GM18505 (cell line): ENCODE data around the gene EIF3CL.
"Not testable (repeated sequence)": the region's sequence is repeated elsewhere in the genome, so short reads cannot be mapped to it uniquely, and the experiment has no call there.

ENCODE experiments used
- ATAC-seq: cut with Tn5 transposase; IDR thresholded peaks from one replicate; pipeline ENCODE4 v1.9.1; 2021; ENCODE audit not compliant: unreplicated experiment

The EIF3CL gene

DNA sequence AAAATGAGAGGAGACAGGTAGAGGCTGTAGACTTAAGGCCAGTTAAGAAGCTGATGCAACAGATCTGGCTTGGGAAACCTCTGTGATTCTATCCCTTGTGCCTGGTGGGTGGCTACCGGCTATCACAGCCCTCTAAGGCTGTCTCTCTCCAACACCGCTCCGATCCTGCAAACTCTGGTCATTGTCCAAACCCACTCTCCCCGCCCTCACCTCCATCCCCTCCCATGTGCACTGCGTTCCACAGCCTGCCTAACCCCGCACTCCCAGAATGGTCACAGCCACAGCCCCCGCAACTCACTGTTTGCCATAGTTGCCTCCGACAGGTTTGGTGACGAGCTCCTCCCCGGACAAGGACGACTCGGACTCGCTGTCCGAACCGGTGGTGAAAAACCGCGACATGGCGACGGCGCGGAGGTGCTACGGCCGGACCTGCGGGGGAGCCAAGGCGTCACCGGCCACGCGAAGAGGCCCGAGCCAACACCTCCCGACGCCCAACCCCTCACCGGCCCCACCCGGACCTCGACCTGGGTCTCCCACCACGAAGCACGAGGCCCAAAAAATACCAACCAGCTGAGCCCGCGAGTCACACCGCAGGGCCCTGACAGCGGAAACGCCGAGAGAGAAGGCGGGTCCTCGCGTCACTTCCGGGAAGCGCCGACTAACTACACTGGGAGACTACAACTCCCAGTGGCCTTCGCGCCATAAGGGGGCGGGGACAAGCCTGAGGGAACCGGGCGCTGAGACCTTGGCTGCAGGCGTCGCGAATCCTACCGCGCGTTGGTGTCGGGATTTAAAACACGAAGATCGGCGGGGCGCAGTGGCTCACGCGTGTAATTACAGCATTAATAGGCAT is at the start of gene EIF3CL:
TSS of gene EIF3CL (minus strand) at position 622 of the 853 bp plus-strand sequence. CDS start at position 399, 223 bp downstream.
- peak; percentile 93 for ATAC-seq

DNA sequence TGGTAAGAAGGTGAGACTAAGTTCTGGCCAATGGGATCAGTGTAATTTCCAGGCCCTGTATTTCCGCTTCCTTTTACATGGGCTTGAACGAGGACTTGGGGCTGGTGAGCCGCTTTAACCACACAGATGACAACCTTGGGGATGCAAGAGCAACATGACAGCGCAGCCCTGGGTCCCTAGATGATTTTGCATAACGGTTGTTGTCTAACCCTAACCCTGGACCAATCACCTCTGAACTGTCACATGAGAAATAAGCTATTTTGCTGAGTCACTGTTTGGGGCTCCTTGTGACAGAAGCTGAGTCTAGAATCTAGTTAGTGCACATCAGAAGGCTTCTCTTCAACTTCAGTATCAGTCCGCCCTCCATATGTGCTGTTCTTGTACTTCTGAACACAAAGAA is 43.4 kb upstream of the EIF3CL start:
- not testable (repeated sequence) for ATAC-seq

DNA sequence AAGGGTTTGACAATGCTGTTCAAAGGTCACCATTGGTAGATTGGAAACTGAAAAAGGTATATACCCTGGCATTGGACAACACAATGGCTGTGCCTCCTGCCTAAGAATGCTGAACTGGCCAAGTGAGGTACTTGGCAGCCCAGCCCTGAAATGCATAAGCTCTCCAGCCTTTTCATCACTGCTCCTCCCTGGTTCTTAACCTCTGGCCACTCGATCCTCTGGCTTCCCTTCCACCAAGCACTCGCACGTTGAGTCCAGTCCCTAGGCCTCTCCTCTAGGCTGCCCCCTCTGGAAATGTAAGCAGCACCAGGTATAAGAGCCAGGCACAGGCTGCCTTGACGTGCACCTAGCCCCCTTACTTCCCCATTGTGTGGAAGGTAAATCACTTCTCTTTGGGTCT is 42.7 kb upstream of the EIF3CL start:
- ATAC-seq = not testable (repeated sequence)

DNA sequence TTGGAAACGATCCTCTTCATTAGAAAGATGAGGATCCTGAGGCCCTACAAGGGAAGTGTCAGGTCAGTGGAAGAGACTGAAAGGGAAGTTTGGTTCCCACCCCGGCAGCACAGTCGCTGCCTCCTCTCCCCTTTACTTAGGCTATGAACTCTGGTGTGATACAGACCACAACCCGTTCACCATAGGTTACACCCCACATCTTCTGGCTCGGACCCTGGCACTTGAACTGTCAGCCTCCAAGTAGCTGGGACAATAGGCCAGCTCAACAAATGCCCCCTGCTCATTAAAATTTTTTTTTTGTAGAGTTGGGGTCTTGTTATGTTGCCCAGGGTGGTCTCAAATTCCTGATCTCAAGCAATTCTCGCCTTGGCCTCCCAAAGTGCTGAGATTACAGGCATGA is 40.3 kb upstream of the EIF3CL start:
- ATAC-seq = not testable (repeated sequence)

DNA sequence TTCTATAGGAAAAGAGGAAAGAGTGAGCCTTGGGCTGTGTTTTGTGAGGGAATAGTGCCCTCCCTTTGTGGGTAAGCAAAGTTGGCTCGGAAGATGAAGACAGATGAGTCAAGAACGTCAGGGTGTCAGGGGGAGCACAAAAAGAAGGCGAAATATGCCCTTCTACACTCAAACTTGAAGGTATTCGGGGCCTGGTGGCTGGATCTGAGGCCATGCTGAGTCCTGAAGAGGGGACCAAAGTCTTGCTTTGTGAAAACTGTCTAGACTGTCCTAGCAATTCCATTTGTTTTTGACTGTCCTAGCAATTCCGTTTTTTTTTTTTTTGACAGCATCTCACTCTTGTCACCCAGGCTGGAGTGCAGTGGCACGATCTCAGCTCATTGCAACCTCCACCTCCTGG is 35.3 kb upstream of the EIF3CL start:
- ATAC-seq = not testable (repeated sequence)

DNA sequence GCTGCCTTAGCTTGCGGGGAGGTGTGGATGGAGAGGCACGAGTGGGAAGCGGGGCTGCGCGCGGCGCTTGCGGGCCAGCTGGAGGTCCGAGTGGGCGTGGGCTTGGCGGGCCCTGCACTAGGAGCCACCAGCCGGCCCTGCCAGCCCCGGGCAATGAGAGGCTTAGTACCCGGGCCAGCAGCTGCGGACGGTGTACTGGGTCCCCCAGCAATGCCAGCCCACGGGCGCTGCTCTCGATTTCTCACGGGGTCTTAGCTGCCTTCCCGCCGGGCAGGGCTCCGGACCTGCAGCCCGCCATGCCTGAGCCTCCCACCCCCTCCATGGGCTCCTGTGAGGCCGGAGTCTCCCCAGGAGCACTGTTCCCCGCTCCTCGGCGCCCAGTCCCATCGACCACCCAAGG is 31.7 kb upstream of the EIF3CL start:
- not testable (repeated sequence) for ATAC-seq

GRCh38 chr16:28426060-28426680 is 22.5 kb upstream of the EIF3CL start:
- ATAC-seq = peak; percentile 65

DNA sequence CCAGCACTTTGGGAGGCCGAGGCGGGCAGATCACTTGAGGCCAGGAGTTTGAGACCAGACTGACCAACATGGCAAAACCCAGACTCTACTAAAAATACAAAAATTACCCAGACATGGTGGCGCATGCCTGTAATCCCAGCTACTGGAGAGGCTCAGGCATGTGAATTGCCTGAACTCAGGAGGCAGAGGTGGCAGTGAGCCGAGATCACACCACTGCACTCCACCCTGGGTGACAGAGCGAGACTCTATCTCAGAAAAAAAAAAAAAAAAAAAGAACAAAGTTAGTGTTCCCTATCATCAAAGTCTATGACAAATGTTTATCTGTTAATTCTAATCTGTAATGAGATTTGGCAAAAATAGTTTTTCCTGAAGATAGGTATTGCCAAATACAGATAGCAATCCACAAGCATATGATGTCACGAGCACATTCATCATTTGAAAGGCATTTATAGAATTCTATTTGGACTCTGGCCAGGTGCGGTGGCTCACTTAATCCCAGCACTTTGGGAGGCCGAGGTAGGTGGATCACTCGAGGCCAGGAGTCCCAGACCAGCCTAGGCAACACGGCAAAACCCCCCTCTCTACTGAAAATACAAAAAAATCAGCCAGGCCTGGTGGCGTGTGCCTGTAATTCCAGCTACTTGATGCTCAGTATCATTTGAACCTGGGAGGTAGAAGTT is 17.6 kb upstream of the EIF3CL start:
- ATAC-seq = not testable (repeated sequence)

DNA sequence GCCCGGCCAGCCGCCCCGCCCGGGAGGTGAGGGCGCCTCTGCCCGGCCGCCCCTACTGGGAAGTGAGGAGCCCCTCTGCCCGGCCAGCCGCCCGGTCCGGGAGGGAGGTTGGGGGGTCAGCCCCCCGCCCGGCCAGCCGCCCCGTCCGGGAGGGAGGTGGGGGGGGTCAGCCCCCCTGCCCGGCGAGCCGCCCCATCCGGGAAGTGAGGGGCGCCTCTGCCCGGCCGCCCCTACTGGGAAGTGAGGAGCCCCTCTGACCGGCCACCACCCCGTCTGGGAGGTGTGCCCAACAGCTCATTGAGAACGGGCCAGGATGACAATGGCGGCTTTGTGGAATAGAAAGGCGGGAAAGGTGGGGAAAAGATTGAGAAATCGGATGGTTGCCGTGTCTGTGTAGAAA is 13.4 kb upstream of the EIF3CL start:
- ATAC-seq = not testable (repeated sequence)

DNA sequence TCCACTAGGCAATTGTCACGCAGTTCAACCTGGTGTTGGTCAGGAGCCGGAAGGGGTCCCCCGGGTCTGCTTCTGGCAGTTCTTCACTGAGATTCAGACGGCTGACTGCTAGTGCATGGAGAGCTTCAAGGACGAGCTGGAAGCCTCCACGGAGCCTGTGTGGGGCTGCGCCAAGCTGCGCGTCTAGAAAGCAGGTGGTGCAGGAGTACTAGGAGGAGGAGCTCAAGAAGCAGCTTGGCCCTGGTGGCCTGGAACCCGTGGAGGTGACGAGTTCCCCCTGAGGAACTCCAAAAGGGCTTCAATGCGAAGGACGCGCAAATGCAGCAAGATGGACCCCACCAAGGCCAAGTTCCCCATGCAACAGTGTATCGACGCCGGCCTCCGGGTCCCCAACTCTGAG is 10.9 kb upstream of the EIF3CL start:
- not testable (repeated sequence) for ATAC-seq

- ATAC-seq = not testable (repeated sequence)
These were observed 9.9 kb upstream of the EIF3CL start for GRCh38 chr16:28413585-28413984.

DNA sequence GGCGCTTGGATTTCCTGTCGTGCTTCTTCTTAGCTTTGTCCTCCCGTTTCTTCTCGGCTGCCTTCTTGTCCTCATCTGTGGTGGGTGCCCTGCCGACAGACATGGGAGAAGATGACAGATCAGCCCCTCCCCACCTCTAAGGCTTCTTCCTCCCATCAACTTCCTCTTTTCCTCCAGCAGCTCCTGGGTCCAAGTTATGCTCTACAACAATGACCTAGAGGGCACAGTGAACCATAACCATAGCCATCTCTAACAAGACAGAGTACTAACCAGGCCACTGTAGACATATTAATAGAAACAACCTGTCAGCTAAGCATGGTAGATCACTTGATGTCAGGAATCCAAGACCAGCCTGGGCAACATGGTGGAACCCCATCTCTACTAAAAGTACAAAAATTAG is 11.6 kb downstream of the EIF3CL start:
- ATAC-seq = not testable (repeated sequence)

GRCh38 chr16:28382177-28382867 is 21.3 kb downstream of the EIF3CL start:
- not testable (repeated sequence) for ATAC-seq

DNA sequence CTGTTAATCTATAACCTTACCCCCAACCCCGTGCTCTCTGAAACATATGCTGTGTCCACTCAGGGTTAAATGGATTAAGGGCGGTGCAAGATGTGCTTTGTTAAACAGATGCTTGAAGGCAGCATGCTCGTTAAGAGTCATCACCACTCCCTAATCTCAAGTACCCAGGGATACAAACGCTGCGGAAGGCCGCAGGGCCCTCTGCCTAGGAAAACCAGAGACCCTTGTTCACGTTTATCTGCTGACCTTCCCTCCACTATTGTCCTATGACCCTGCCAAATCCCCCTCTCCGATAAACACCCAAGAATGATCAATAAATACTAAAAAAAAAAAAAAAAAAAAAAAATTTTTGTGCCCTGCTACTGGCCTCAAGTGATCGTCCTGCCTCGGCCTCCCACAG is 25.8 kb downstream of the EIF3CL start:
- ATAC-seq = not testable (repeated sequence)

GRCh38 chr16:28377108-28377625 is 26.5 kb downstream of the EIF3CL start:
- not testable (repeated sequence) for ATAC-seq

DNA sequence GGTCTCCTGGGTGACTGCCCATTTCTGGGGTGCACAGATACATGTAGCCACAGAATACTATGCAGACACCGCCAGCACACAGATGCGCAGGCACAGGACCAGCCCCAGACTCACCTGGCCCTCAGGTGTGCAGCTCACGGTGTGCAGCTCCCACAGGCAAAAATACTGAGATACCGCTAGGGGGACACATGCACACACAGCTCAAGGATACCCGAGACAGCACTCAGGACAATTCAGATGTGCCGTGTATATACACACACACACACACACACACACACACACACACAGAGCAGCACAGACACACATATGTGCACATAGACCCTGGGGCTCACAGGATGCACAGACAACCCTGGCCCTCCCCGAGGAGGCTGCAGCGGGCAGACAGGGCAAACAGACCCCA is 28.5 kb downstream of the EIF3CL start:
- ATAC-seq = not testable (repeated sequence)

DNA sequence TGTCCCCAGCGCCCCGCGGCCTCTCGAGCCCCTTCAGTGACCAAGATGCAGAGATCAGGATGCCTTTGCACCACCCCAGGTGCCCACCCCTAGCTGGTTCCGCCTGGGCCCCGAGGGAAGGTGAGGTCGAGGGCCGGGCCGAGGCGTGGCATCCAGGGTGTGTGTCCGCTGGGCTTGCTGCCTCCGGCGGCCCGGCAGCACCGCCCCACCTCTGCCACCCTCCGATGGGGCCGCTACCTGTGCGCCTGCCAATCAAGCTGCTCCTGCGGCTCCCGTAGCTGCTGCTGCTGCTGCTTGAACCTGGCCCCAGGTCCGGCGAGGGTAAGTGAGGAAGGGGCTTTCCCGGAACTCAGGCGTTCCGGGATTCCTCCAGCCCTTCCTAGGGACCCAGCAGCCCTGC is 29.4 kb downstream of the EIF3CL start:
- not testable (repeated sequence) for ATAC-seq

GRCh38 chr16:28367926-28368325 is 35.7 kb downstream of the EIF3CL start:
- ATAC-seq = not testable (repeated sequence)

DNA sequence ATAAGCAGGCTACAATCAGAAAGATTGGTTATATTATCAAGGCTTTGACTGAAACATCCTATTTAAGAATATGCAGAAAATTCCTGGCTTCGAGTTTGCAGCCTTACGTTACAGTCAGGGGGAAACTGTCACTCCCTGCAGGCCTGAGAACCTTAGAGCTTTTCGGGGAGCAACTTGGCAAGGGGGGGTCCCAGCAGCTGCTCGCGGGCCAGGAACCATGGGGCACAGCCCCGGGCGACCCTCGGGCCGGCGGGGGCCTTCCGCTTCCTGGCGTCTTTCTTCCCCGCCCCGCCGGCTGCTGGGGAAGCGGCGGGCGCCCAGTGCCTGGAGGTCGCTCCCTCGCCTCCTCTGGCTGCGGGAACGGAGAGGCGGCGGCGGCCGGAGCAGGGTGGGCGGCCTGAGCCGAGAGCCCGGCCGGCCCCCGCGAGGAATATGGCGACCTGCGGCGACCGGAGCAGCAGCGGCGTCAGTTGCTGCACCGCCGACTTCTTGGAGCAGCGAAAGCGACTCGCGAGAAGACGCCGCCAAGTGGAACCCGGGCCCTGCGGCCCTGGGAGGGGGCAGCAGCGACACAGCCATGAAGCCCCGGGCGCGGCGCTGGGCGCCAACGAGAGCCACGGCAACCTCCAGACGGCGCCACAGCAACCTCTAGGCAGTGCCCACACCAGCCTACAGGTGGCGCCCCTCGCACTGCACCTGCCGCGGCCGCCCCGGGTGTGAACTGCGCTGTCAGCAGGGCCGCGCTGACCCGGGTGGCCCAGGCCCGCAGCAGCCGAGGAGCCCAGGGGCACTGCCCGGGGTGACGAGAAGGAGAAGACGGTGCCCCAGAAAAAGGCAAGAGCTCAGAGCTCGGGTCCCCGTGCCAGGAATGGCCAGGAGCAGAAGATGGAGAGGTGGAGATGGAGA is 39.1 kb downstream of the EIF3CL start:
- peak; percentile 96 for ATAC-seq
